HEK293 (cell line): ENCODE data around the gene MACF1.

Experiments used
- CTCF ChIA-PET: fragments of 350-600 bp; formaldehyde crosslinking; extraction: SDS; loops from one replicate; lab custom pipeline; 2021; ENCODE audit warnings: antibody characterized with exemption; lab: Yijun Ruan, JAX
- POLR2A ChIA-PET: fragments of 300-600 bp; formaldehyde crosslinking; extraction: SDS; loops from one replicate; lab custom pipeline; 2020; ENCODE audit warnings: antibody characterized with exemption, inconsistent platforms; lab: Yijun Ruan, JAX
- H3K27ac ChIP-seq: fragments of 200-500 bp; sonication (Bioruptor generic); 2 replicates; pipeline ENCODE4 v1.5.1; 2014; ENCODE audit warnings: low read depth, low read length, control low read depth, inconsistent platforms; ENCODE audit errors: extremely low read depth
- H3K36me3 ChIP-seq, 2 experiments: fragments of 200-500 bp in 1 of 2; sonication (Bioruptor generic) in 1 of 2; 1 replicate in 1 of 2; 2 replicates in 1 of 2; pipeline ENCODE4 v1.5.1; 2014 to 2017; ENCODE audit warnings: inconsistent platforms in 2 of 2, low read length in 2 of 2; ENCODE audit not compliant: control insufficient read depth in 2 of 2, insufficient read depth in 1 of 2
- H3K4me1 ChIP-seq: fragments of 200-500 bp; sonication (Bioruptor generic); 2 replicates; pipeline ENCODE4 v1.5.1; 2014; ENCODE audit warnings: mild to moderate bottlenecking, low read length, inconsistent platforms; ENCODE audit not compliant: control insufficient read depth, insufficient read depth
- H3K4me3 ChIP-seq: 2 replicates; pipeline ENCODE4 v1.5.1; 2011; ENCODE audit warnings: low read depth, mild to moderate bottlenecking, control low read depth, low read length, moderate library complexity
- H3K9me3 ChIP-seq: fragments of 200-500 bp; sonication (Bioruptor generic); 2 replicates; pipeline ENCODE4 v1.5.1; 2014; ENCODE audit warnings: low read depth, low read length, inconsistent platforms; ENCODE audit not compliant: control insufficient read depth, insufficient read depth
- BCL11A ChIP-seq: fragments of 450-650 bp; formaldehyde crosslinking; IDR thresholded peaks from 2 replicates; pipeline ENCODE4 v1.5.1; 2016; ENCODE audit warnings: low read depth, missing biosample characterization, missing genetic modification characterization
- GLIS1 ChIP-seq: fragments of 450-650 bp; formaldehyde crosslinking; IDR thresholded peaks from 2 replicates; pipeline ENCODE4 v1.5.1; 2016; ENCODE audit warnings: missing biosample characterization, missing genetic modification characterization
- GLIS2 ChIP-seq: fragments of 450-650 bp; formaldehyde crosslinking; IDR thresholded peaks from 2 replicates; pipeline ENCODE4 v1.5.1; 2016; ENCODE audit warnings: missing biosample characterization, missing genetic modification characterization
- KLF1 ChIP-seq: fragments of 450-650 bp; formaldehyde crosslinking; IDR thresholded peaks from 2 replicates; pipeline ENCODE4 v1.5.1; 2016; ENCODE audit warnings: missing biosample characterization, missing genetic modification characterization
- KLF16 ChIP-seq: fragments of 450-650 bp; formaldehyde crosslinking; IDR thresholded peaks from 2 replicates; pipeline ENCODE4 v1.5.1; 2017; ENCODE audit warnings: missing biosample characterization, missing genetic modification characterization
- KLF7 ChIP-seq: fragments of 450-650 bp; formaldehyde crosslinking; IDR thresholded peaks from 2 replicates; pipeline ENCODE4 v1.5.1; 2016; ENCODE audit warnings: missing biosample characterization, missing genetic modification characterization, borderline replicate concordance
- OVOL3 ChIP-seq: fragments of 450-650 bp; formaldehyde crosslinking; IDR thresholded peaks from 2 replicates; pipeline ENCODE4 v1.5.1; 2016; ENCODE audit warnings: missing biosample characterization, missing genetic modification characterization
- SP2 ChIP-seq: fragments of 450-650 bp; formaldehyde crosslinking; IDR thresholded peaks from 2 replicates; pipeline ENCODE4 v1.5.1; 2016; ENCODE audit warnings: missing biosample characterization, missing genetic modification characterization
- WT1 ChIP-seq: fragments of 450-650 bp; formaldehyde crosslinking; IDR thresholded peaks from 2 replicates; pipeline ENCODE4 v1.5.1; 2016; ENCODE audit warnings: missing biosample characterization, missing genetic modification characterization
- ZFHX2 ChIP-seq: fragments of 450-650 bp; formaldehyde crosslinking; conservative IDR thresholded peaks from 2 replicates; pipeline ENCODE4 v1.5.1; 2016; ENCODE audit warnings: missing biosample characterization, missing genetic modification characterization
- ZFP69B ChIP-seq: fragments of 450-650 bp; formaldehyde crosslinking; IDR thresholded peaks from 2 replicates; pipeline ENCODE4 v1.5.1; 2016; ENCODE audit warnings: missing biosample characterization, missing genetic modification characterization
- ZNF133 ChIP-seq: fragments of 450-650 bp; formaldehyde crosslinking; IDR thresholded peaks from 2 replicates; pipeline ENCODE4 v1.5.1; 2016; ENCODE audit warnings: missing biosample characterization, missing genetic modification characterization
- ZNF223 ChIP-seq: fragments of 450-650 bp; formaldehyde crosslinking; IDR thresholded peaks from 2 replicates; pipeline ENCODE4 v1.5.1; 2016; ENCODE audit warnings: missing biosample characterization, missing genetic modification characterization
- ZNF324 ChIP-seq: fragments of 450-650 bp; formaldehyde crosslinking; IDR thresholded peaks from 2 replicates; pipeline ENCODE4 v1.5.1; 2016; ENCODE audit warnings: missing biosample characterization, missing genetic modification characterization
- ZNF473 ChIP-seq: fragments of 450-650 bp; formaldehyde crosslinking; IDR thresholded peaks from 2 replicates; pipeline ENCODE4 v1.5.1; 2017; ENCODE audit warnings: missing biosample characterization, missing genetic modification characterization
- ZNF48 ChIP-seq: fragments of 450-650 bp; formaldehyde crosslinking; IDR thresholded peaks from 2 replicates; pipeline ENCODE4 v1.5.1; 2016; ENCODE audit warnings: missing biosample characterization, missing genetic modification characterization
- ZNF510 ChIP-seq: fragments of 450-650 bp; formaldehyde crosslinking; IDR thresholded peaks from 2 replicates; pipeline ENCODE4 v1.5.1; 2018; ENCODE audit warnings: mild to moderate bottlenecking, missing genetic modification characterization, missing biosample characterization; ENCODE audit not compliant: insufficient replicate concordance
- ZNF654 ChIP-seq: fragments of 450-650 bp; formaldehyde crosslinking; IDR thresholded peaks from 2 replicates; pipeline ENCODE4 v1.5.1; 2016; ENCODE audit warnings: low read depth, missing biosample characterization, missing genetic modification characterization
- ZNF76 ChIP-seq: fragments of 450-650 bp; formaldehyde crosslinking; IDR thresholded peaks from 2 replicates; pipeline ENCODE4; 2016; ENCODE audit warnings: low read depth, missing biosample characterization, missing genetic modification characterization, borderline replicate concordance
- ZNF785 ChIP-seq: fragments of 450-650 bp; formaldehyde crosslinking; IDR thresholded peaks from 2 replicates; pipeline ENCODE4 v1.5.1; 2016; ENCODE audit warnings: missing biosample characterization, missing genetic modification characterization
- ZNF837 ChIP-seq: fragments of 450-650 bp; formaldehyde crosslinking; IDR thresholded peaks from 2 replicates; pipeline ENCODE4 v1.5.1; 2016; ENCODE audit warnings: missing biosample characterization, missing genetic modification characterization
- ZNF843 ChIP-seq: fragments of 450-650 bp; formaldehyde crosslinking; IDR thresholded peaks from 2 replicates; pipeline ENCODE4 v1.5.1; 2016; ENCODE audit warnings: missing biosample characterization, missing genetic modification characterization
- ZSCAN16 ChIP-seq: fragments of 450-650 bp; formaldehyde crosslinking; IDR thresholded peaks from 2 replicates; pipeline ENCODE4 v1.5.1; 2016; ENCODE audit warnings: missing biosample characterization, missing genetic modification characterization
- TF ChIP-seq, protein P1 (sequence below): fragments of 450-650 bp; formaldehyde crosslinking; IDR thresholded peaks from 2 replicates; pipeline ENCODE4 v1.5.1; 2016; ENCODE audit warnings: missing biosample characterization, missing genetic modification characterization
- TF ChIP-seq, protein P2 (sequence below): fragments of 450-650 bp; formaldehyde crosslinking; IDR thresholded peaks from 2 replicates; pipeline ENCODE4 v1.5.1; 2016; ENCODE audit warnings: missing biosample characterization, missing genetic modification characterization, borderline replicate concordance

The MACF1 gene

DNA sequence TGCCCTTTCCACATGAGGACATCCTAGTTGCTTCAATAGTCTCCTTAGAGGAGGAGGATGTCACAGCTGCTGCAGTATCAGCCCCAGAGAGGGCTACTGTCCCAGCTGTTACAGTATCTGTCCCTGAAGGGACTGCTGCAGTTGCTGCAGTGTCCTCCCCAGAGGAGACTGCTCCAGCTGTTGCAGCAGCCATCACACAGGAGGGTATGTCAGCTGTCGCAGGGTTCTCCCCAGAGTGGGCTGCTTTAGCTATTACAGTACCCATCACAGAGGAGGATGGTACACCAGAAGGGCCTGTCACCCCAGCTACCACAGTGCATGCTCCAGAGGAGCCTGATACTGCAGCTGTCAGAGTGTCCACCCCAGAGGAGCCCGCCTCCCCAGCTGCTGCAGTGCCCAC lies 208.4 kb downstream of the MACF1 start:
- ChIA-PET CTCF (interaction anchor here (0.5 to 3.0 kb wide), 6 partner anchors 15 to 314 kb away, joined by 3 to 22 read pairs (median 4); no protein-coding TSS in a partner anchor), POLR2A (no interaction called here)
- H3K9me3 ChIP-seq, result no peaks in the 10 kb centered on the region
- peaks cover 6% of the 10 kb centered on the region for H3K4me1 ChIP-seq
- TF ChIP-seq ZNF324, result no peak
- no peak for TF ChIP-seq KLF7 (tag by site-specific recombination)
- no peak for TF ChIP-seq BCL11A (tag by site-specific recombination)
- TF ChIP-seq, all 188 proteins: peak for 0
- no peak overlapping the region for H3K27ac ChIP-seq
- H3K36me3 ChIP-seq, result peaks cover 0 to 25% of the 10 kb centered on the region in 2 experiments; a peak in 1 of 3 replicates
- H3K4me3 ChIP-seq, result no peak overlapping the region

DNA sequence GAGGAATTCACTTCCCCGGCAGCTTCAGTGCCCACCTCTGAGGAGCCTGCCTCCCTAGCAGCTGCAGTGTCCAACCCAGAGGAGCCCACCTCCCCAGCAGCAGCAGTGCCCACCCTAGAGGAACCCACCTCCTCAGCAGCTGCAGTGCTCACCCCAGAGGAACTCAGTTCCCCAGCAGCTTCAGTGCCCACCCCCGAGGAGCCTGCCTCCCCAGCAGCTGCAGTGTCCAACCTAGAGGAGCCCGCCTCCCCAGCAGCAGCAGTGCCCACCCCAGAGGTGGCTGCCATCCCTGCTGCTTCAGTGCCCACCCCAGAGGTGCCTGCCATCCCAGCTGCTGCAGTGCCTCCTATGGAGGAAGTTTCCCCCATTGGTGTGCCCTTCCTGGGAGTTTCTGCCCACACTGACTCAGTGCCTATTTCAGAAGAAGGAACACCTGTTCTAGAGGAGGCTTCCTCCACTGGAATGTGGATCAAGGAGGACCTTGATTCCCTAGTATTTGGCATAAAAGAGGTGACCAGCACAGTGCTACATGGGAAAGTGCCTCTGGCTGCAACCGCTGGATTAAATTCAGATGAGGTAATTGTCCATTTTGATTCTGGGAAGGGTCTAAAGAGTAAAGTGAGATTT lies 209.5 kb downstream of the MACF1 start:
- Histone ChIP-seq H3K27ac (no peak overlapping the region), H3K4me1 (peaks cover 4% of the 10 kb centered on the region), H3K4me3 (no peak overlapping the region), H3K9me3 (no peaks in the 10 kb centered on the region), H3K36me3 (peaks cover 0 to 25% of the 10 kb centered on the region in 2 experiments; a peak in 1 of 3 replicates)
- POLR2A ChIA-PET, result no interaction called here
- TF ChIP-seq KLF1 (tag by site-specific recombination) (no peak), ZNF510 (tag by site-specific recombination) (no peak), GLIS1 (0 out of 2 replicates have a peak, but pooled peaks have one; percentile 8), ZNF473 (no peak), ZNF223 (tag by site-specific recombination) (no peak), SP2 (tag by site-specific recombination) (0 out of 2 replicates have a peak, but pooled peaks have one; percentile 23), GLIS2 (tag by site-specific recombination) (peak; percentile 55; the same call in 1 of the 2 replicates), ZNF76 (tag by site-specific recombination) (no peak), ZNF48 (tag by site-specific recombination) (no peak), ZNF785 (tag by site-specific recombination) (no peak)
- TF ChIP-seq, protein P1, sequence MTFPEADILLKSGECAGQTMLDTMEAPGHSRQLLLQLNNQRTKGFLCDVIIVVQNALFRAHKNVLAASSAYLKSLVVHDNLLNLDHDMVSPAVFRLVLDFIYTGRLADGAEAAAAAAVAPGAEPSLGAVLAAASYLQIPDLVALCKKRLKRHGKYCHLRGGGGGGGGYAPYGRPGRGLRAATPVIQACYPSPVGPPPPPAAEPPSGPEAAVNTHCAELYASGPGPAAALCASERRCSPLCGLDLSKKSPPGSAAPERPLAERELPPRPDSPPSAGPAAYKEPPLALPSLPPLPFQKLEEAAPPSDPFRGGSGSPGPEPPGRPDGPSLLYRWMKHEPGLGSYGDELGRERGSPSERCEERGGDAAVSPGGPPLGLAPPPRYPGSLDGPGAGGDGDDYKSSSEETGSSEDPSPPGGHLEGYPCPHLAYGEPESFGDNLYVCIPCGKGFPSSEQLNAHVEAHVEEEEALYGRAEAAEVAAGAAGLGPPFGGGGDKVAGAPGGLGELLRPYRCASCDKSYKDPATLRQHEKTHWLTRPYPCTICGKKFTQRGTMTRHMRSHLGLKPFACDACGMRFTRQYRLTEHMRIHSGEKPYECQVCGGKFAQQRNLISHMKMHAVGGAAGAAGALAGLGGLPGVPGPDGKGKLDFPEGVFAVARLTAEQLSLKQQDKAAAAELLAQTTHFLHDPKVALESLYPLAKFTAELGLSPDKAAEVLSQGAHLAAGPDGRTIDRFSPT (tag by site-specific recombination), result 0 out of 2 replicates have a peak, but pooled peaks have one; percentile 21
- CTCF ChIA-PET, result interaction anchor here (0.7 to 1.2 kb wide), 4 partner anchors 9 to 241 kb away, joined by 3 to 11 read pairs (median 3); no protein-coding TSS in a partner anchor

DNA sequence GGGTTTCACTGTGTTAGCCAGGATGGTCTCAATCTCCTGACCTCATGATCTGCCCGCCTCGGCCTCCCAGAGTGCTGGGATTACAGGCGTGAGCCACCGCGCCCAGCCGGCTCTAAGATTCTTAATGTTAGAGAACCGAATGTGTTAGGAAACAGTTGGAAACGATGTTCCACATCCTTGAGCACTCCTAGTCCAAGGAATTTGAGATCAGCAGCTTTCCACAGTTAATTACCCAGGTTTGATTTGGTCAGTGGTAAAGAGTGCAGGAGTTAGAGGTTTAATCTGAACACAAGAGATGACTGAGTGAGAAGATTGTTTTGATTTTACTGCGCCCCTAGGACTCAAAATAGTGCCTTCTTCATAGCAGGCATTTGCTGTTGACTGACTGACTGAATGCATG lies 211.1 kb downstream of the MACF1 start:
- CTCF ChIA-PET, result interaction anchor here (0.7 to 1.2 kb wide), 3 partner anchors 10 to 38 kb away, joined by 4 to 11 read pairs (median 4); no protein-coding TSS in a partner anchor
- peaks cover 2% of the 10 kb centered on the region for H3K4me1 ChIP-seq
- H3K4me3 ChIP-seq, result no peak overlapping the region
- peaks cover 0 to 25% of the 10 kb centered on the region in 2 experiments; a peak in 1 of 3 replicates for H3K36me3 ChIP-seq
- no peak overlapping the region for H3K27ac ChIP-seq
- POLR2A ChIA-PET, result no interaction called here
- no peaks in the 10 kb centered on the region for H3K9me3 ChIP-seq
- TF ChIP-seq ZNF837 (tag by site-specific recombination) (no peak), ZFP69B (tag by site-specific recombination) (no peak), ZNF654 (tag by site-specific recombination) (no peak), KLF16 (tag by site-specific recombination) (no peak), OVOL3 (tag by site-specific recombination) (no peak), ZNF133 (tag by site-specific recombination) (no peak), KLF7 (tag by site-specific recombination) (no peak), ZNF843 (no peak), WT1 (no peak), ZSCAN16 (tag by site-specific recombination) (no peak), ZFHX2 (tag by site-specific recombination) (no peak)
- TF ChIP-seq, protein P2, sequence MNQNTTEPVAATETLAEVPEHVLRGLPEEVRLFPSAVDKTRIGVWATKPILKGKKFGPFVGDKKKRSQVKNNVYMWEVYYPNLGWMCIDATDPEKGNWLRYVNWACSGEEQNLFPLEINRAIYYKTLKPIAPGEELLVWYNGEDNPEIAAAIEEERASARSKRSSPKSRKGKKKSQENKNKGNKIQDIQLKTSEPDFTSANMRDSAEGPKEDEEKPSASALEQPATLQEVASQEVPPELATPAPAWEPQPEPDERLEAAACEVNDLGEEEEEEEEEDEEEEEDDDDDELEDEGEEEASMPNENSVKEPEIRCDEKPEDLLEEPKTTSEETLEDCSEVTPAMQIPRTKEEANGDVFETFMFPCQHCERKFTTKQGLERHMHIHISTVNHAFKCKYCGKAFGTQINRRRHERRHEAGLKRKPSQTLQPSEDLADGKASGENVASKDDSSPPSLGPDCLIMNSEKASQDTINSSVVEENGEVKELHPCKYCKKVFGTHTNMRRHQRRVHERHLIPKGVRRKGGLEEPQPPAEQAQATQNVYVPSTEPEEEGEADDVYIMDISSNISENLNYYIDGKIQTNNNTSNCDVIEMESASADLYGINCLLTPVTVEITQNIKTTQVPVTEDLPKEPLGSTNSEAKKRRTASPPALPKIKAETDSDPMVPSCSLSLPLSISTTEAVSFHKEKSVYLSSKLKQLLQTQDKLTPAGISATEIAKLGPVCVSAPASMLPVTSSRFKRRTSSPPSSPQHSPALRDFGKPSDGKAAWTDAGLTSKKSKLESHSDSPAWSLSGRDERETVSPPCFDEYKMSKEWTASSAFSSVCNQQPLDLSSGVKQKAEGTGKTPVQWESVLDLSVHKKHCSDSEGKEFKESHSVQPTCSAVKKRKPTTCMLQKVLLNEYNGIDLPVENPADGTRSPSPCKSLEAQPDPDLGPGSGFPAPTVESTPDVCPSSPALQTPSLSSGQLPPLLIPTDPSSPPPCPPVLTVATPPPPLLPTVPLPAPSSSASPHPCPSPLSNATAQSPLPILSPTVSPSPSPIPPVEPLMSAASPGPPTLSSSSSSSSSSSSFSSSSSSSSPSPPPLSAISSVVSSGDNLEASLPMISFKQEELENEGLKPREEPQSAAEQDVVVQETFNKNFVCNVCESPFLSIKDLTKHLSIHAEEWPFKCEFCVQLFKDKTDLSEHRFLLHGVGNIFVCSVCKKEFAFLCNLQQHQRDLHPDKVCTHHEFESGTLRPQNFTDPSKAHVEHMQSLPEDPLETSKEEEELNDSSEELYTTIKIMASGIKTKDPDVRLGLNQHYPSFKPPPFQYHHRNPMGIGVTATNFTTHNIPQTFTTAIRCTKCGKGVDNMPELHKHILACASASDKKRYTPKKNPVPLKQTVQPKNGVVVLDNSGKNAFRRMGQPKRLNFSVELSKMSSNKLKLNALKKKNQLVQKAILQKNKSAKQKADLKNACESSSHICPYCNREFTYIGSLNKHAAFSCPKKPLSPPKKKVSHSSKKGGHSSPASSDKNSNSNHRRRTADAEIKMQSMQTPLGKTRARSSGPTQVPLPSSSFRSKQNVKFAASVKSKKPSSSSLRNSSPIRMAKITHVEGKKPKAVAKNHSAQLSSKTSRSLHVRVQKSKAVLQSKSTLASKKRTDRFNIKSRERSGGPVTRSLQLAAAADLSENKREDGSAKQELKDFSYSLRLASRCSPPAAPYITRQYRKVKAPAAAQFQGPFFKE (tag by site-specific recombination), result no peak
